Trophoblast cell (in vitro differentiated cells and primary cell): Measurements from ENCODE around the gene KYAT1. TPM values are rescaled to one million over a fixed set of nuclear protein-coding genes. Genes with fewer than 3 reads are reported as not detected.

Experiments used
- DNase-seq, 2 donors: peaks; one replicate each; pipeline ENCODE4 v3.0.0-alpha.2; 2016
- H2AFZ ChIP-seq: 2 replicates; pipeline ENCODE4 v1.6.1; 2013; ENCODE audit warnings: low read length, moderate library complexity, mild to moderate bottlenecking; ENCODE audit not compliant: insufficient read depth, poor library complexity
- H2AK5ac ChIP-seq: 2 replicates; pipeline ENCODE4 v1.6.1; 2013; ENCODE audit warnings: mild to moderate bottlenecking, low read length
- H2BK120ac ChIP-seq: 2 replicates; pipeline ENCODE4 v1.6.1; 2013; ENCODE audit warnings: low read length, mild to moderate bottlenecking, moderate library complexity; ENCODE audit not compliant: insufficient read depth, poor library complexity
- H2BK12ac ChIP-seq: 2 replicates; pipeline ENCODE4 v1.6.1; 2013; ENCODE audit warnings: mild to moderate bottlenecking, low read length, moderate library complexity
- H2BK5ac ChIP-seq: 2 replicates; pipeline ENCODE4 v1.6.1; 2013; ENCODE audit warnings: low read length, low read depth, moderate library complexity, mild to moderate bottlenecking; ENCODE audit not compliant: poor library complexity
- H3K14ac ChIP-seq: 2 replicates; pipeline ENCODE4 v1.6.1; 2013; ENCODE audit warnings: mild to moderate bottlenecking, low read length
- H3K18ac ChIP-seq: 2 replicates; pipeline ENCODE4 v1.6.1; 2013; ENCODE audit warnings: mild to moderate bottlenecking, low read length
- H3K23ac ChIP-seq: 2 replicates; pipeline ENCODE4 v1.6.1; 2013; ENCODE audit warnings: low read length
- H3K27ac ChIP-seq: 2 replicates; pipeline ENCODE4 v1.5.1; 2013; ENCODE audit warnings: low read depth, mild to moderate bottlenecking, inconsistent platforms, low read length, moderate library complexity
- H3K27me3 ChIP-seq: 2 replicates; pipeline ENCODE4 v1.6.1; 2013; ENCODE audit warnings: inconsistent platforms, mild to moderate bottlenecking, low read length, moderate library complexity; ENCODE audit not compliant: insufficient read depth
- H3K36me3 ChIP-seq, 2 experiments: 1 replicate in 1 of 2; 2 replicates in 1 of 2; pipeline ENCODE4 v1.6.1; 2013; ENCODE audit warnings: low read length in 2 of 2, mild to moderate bottlenecking in 2 of 2, moderate library complexity in 1 of 2; ENCODE audit not compliant: insufficient read depth in 2 of 2, control insufficient read depth in 1 of 2
- H3K4ac ChIP-seq: 2 replicates; pipeline ENCODE4 v1.6.1; 2013; ENCODE audit warnings: low read depth, mild to moderate bottlenecking, low read length, moderate library complexity
- H3K4me1 ChIP-seq, 2 experiments: 1 replicate in 1 of 2; 2 replicates in 1 of 2; pipeline ENCODE4 v1.6.1; 2013; ENCODE audit warnings: low read length in 2 of 2, mild to moderate bottlenecking in 2 of 2, moderate library complexity in 1 of 2; ENCODE audit not compliant: insufficient read depth in 2 of 2, control insufficient read depth in 1 of 2
- H3K4me2 ChIP-seq: 2 replicates; pipeline ENCODE4 v1.6.1; 2013; ENCODE audit warnings: inconsistent platforms, mild to moderate bottlenecking, low read length, moderate library complexity
- H3K4me3 ChIP-seq: 2 replicates; pipeline ENCODE4 v1.5.1; 2013; ENCODE audit warnings: mild to moderate bottlenecking, low read depth, low read length, inconsistent platforms
- H3K79me1 ChIP-seq: one replicate; pipeline ENCODE4 v1.6.1; 2013; ENCODE audit warnings: low read length
- H3K79me2 ChIP-seq: 2 replicates; pipeline ENCODE4 v1.6.1; 2013; ENCODE audit warnings: low read length, mild to moderate bottlenecking; ENCODE audit not compliant: control insufficient read depth, insufficient read depth, poor library complexity
- H3K9ac ChIP-seq: 2 replicates; pipeline ENCODE4 v1.6.1; 2013; ENCODE audit warnings: mild to moderate bottlenecking, low read length
- H3K9me3 ChIP-seq: 2 replicates; pipeline ENCODE4 v1.6.1; 2013; ENCODE audit warnings: low read depth, mild to moderate bottlenecking, control low read depth, inconsistent platforms, low read length; ENCODE audit not compliant: insufficient read depth
- H4K12ac ChIP-seq: 2 replicates; pipeline ENCODE4 v1.6.1; 2013; ENCODE audit warnings: low read depth, mild to moderate bottlenecking, low read length, moderate library complexity
- H4K8ac ChIP-seq: 2 replicates; pipeline ENCODE4 v1.6.1; 2013; ENCODE audit warnings: low read depth, mild to moderate bottlenecking, low read length, moderate library complexity
- H4K91ac ChIP-seq: one replicate; pipeline ENCODE4 v1.6.1; 2013; ENCODE audit warnings: low read depth, mild to moderate bottlenecking, low read length, moderate library complexity
- WGBS: extraction: QIAGEN DNeasy Blood & Tissue Kit; methylation state at CpG from one replicate; pipeline ENCODE4 v1.1.7; 2013; ENCODE audit warnings: missing lambda C conversion rate; ENCODE audit not compliant: insufficient read length, insufficient coverage; ENCODE audit errors: extremely low coverage; 5-methylcytosine and 5-hydroxymethylcytosine counted together
- polyA plus RNA-seq: library from polyadenylated mRNA; stranded (reverse); fragments of 200-250 nt; gene quantifications from 2 replicates; pipeline ENCODE4 v1.2.3, GENCODE V29; 2013

The KYAT1 gene
- 3.3 and 4.0 TPM in 2 replicates for polyA plus RNA-seq

DNA sequence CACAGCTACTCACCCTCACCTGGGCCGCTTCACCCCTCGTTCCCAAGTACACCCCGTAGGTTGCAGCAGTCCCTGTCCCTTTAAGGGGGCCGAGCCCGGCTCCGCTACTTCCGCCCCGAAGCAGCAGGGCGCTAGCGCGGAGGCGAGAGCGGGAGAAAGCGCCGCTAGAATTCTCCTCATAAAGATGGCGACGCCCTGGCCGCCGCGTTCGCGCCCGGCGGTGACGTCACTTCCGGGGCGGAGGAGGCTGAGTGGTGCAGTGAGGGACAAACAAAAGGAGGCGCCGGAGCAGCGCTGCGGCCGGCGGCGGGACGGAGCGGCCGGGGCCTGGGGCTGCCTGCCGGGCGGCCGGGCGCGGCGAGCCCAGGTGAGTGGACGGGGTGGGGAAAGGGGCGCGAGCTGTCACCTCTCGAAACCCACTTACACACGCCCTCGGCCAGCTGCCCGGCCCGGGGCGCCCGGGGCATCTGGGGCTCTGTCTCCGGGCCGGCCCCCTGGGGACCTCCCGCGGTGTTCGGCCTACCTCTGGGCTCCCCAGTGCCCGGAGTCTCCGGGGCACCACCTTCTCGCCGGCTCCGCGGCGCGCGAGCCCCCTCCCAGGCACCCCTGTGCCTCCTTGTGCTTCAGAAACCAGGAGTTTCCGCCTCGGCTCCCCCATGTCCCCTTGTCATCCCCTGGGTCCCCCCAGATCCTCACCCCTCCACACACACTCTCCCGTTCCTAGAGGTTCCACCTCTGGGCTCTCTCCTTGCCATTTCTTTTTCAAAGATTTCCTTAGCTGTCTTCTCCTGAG is at the start of gene KYAT1, which contains the start of gene LRRC8A:
Gene KYAT1 (minus strand): TSS at position 67 of the 793 bp plus-strand sequence. CDS start 36,545 bp downstream, outside the sequence.
Gene LRRC8A (plus strand): TSS at position 250 of the 793 bp plus-strand sequence. CDS start 25,032 bp downstream, outside the sequence.
- peaks cover 25% of the 10 kb centered on the region for H3K79me2 ChIP-seq
- peaks cover 13 to 27% of the 10 kb centered on the region in 2 experiments for H3K36me3 ChIP-seq
- no peaks in the 10 kb centered on the region for H3K27me3 ChIP-seq
- peak within 1 kb of the TSS; percentile 48 for H3K14ac ChIP-seq
- peak within 1 kb of the TSS; percentile 82 for H3K18ac ChIP-seq
- peak within 1 kb of the TSS; percentile 46 for H3K27ac ChIP-seq
- DNase-seq = peak; percentile 97 to 99
- H2BK120ac ChIP-seq = peak within 1 kb of the TSS; percentile 54
- no CpG with 5 or more reads among the region's 70 CpGs for WGBS
- peak within 1 kb of the TSS; percentile 17 for H2AK5ac ChIP-seq
- peak within 1 kb of the TSS; percentile 86 for H3K4me3 ChIP-seq
- peak within 1 kb of the TSS; percentile 68 for H3K9ac ChIP-seq
- H2BK5ac ChIP-seq = peak within 1 kb of the TSS; percentile 72
- peaks cover 10% of the 10 kb centered on the region for H3K79me1 ChIP-seq
- H4K91ac ChIP-seq = peak within 1 kb of the TSS; percentile 87
- H2AFZ ChIP-seq = peak within 1 kb of the TSS; percentile 83
- H3K23ac ChIP-seq = no peak within 1 kb of the TSS
- peak within 1 kb of the TSS; percentile 23 for H3K4ac ChIP-seq
- H3K4me2 ChIP-seq = peak within 1 kb of the TSS; percentile 77
- peak within 1 kb of the TSS; percentile 29 for H2BK12ac ChIP-seq
- peak within 1 kb of the TSS; percentile 80 for H4K8ac ChIP-seq
- no peaks in the 10 kb centered on the region for H3K9me3 ChIP-seq
- peak within 1 kb of the TSS; percentile 40 for H4K12ac ChIP-seq
- peaks cover 8 to 14% of the 10 kb centered on the region in 2 experiments for H3K4me1 ChIP-seq

DNA sequence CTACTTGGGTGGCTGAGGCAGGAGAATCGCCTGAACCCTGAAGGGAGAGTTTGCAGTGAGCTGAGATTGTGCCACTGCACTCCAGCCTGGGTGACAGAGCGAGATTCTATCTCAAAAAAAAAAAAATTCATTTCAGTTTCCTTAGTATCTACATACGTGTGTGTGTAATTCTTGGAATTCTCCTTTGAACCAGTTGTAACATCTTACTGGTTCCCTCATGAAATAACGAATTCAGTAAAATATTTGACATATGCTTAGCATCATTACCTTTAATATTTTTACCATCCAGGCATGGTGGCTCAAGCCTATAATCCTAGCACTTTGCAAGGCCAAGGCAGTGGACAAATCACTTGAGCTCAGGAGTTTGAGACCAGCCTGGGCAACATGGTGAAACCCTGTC is 47.8 kb upstream of the KYAT1 start:
- Histone ChIP-seq H2BK12ac (no peak overlapping the region), H3K4me1 (no peaks in the 10 kb centered on the region), H4K91ac (no peak overlapping the region), H2BK120ac (no peak overlapping the region), H3K36me3 (no peaks in the 10 kb centered on the region), H3K79me1 (no peaks in the 10 kb centered on the region), H3K4me2 (no peak overlapping the region), H2AK5ac (no peak overlapping the region), H3K4ac (no peak overlapping the region), H3K27ac (no peak overlapping the region), H3K23ac (no peak overlapping the region), H3K18ac (no peak overlapping the region), H3K9ac (no peak overlapping the region), H3K4me3 (no peak overlapping the region), H3K14ac (no peak overlapping the region), H3K27me3 (no peaks in the 10 kb centered on the region), H2AFZ (no peak overlapping the region), H4K12ac (no peak overlapping the region), H3K79me2 (no peaks in the 10 kb centered on the region), H2BK5ac (no peak overlapping the region), H4K8ac (no peak overlapping the region), H3K9me3 (no peaks in the 10 kb centered on the region)
- peak in 1 of 2 donors; percentile 83 for DNase-seq
- WGBS = no CpG with 5 or more reads among the region's 4 CpGs

DNA sequence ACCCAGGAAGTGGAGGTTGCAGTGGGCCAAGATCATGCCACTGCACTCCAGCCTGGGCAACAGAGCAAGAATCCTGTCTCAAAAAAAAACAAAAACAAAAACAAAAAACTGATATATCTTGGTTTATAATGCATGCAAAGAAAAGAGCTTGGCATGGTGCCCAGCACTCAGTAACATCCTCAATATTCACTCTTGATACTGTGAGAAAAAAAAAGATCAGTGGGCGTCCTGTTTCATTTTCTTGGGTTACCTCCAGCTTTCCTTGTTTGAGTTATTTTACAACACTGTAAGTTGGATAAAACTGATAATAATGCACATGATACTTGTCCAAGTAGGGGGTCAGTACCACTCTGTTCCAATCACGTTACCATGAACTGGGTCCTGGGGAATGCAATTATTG is 46.9 kb upstream of the KYAT1 start:
- no peak overlapping the region for H2BK120ac ChIP-seq
- H3K79me1 ChIP-seq = no peaks in the 10 kb centered on the region
- no peaks in the 10 kb centered on the region for H3K4me1 ChIP-seq
- H3K9me3 ChIP-seq = no peaks in the 10 kb centered on the region
- no peak overlapping the region for H2AK5ac ChIP-seq
- H3K9ac ChIP-seq = no peak overlapping the region
- no peak overlapping the region for H4K91ac ChIP-seq
- H4K12ac ChIP-seq = no peak overlapping the region
- WGBS = no CpG with 5 or more reads among the region's 2 CpGs
- no peak overlapping the region for H3K23ac ChIP-seq
- H2AFZ ChIP-seq = no peak overlapping the region
- H3K14ac ChIP-seq = no peak overlapping the region
- H3K18ac ChIP-seq = no peak overlapping the region
- no peaks in the 10 kb centered on the region for H3K79me2 ChIP-seq
- no peak overlapping the region for H3K4ac ChIP-seq
- H3K4me2 ChIP-seq = no peak overlapping the region
- no peaks in the 10 kb centered on the region for H3K27me3 ChIP-seq
- no peak overlapping the region for H3K4me3 ChIP-seq
- DNase-seq = no peak
- H3K27ac ChIP-seq = no peak overlapping the region
- no peak overlapping the region for H2BK12ac ChIP-seq
- H4K8ac ChIP-seq = no peak overlapping the region
- no peak overlapping the region for H2BK5ac ChIP-seq
- H3K36me3 ChIP-seq = no peaks in the 10 kb centered on the region

- H3K4me1 ChIP-seq = no peaks in the 10 kb centered on the region
- no peaks in the 10 kb centered on the region for H3K27me3 ChIP-seq
- WGBS = no CpG with 5 or more reads among the region's 10 CpGs
- no peak overlapping the region for H2BK120ac ChIP-seq
- H4K12ac ChIP-seq = no peak overlapping the region
- no peak overlapping the region for H2AFZ ChIP-seq
- no peaks in the 10 kb centered on the region for H3K9me3 ChIP-seq
- no peak overlapping the region for H2BK12ac ChIP-seq
- peak overlapping the region; percentile 69 for H4K8ac ChIP-seq
- DNase-seq = peak; percentile 46 to 81
- H3K23ac ChIP-seq = no peak overlapping the region
- H4K91ac ChIP-seq = no peak overlapping the region
- no peaks in the 10 kb centered on the region for H3K79me2 ChIP-seq
- H2BK5ac ChIP-seq = no peak overlapping the region
- no peak overlapping the region for H3K18ac ChIP-seq
- no peak overlapping the region for H2AK5ac ChIP-seq
- H3K79me1 ChIP-seq = no peaks in the 10 kb centered on the region
- no peak overlapping the region for H3K27ac ChIP-seq
- no peak overlapping the region for H3K4me2 ChIP-seq
- H3K14ac ChIP-seq = no peak overlapping the region
- H3K36me3 ChIP-seq = no peaks in the 10 kb centered on the region
- no peak overlapping the region for H3K4ac ChIP-seq
- no peak overlapping the region for H3K9ac ChIP-seq
- H3K4me3 ChIP-seq = no peak overlapping the region
Observed at GRCh38 chr9:128927731-128928411, 46.1 kb upstream of the KYAT1 start.
